Epithelial cell of proximal tubule (primary cell): ENCODE data around the gene TCEANC. TPM values are rescaled to one million over a fixed set of nuclear protein-coding genes. Genes with fewer than 3 reads are reported as not detected.
"Not testable (repeated sequence)": the region's sequence is repeated elsewhere in the genome, so short reads cannot be mapped to it uniquely, and the experiment has no call there.

Experiments
- DNase-seq: peaks from one replicate; pipeline ENCODE4 v3.0.0-alpha.2; 2011; ENCODE audit warnings: low read depth
- H3K4me3 ChIP-seq: 2 replicates; pipeline ENCODE4 v1.5.1; 2011; ENCODE audit warnings: low read depth, mild to moderate bottlenecking, low read length
- CTCF ChIP-seq: conservative IDR thresholded peaks from 2 replicates; pipeline ENCODE4 v1.5.1; 2012; ENCODE audit warnings: low read depth, mild to moderate bottlenecking, low read length
- total RNA-seq: library from RNA; depleted of rRNA; stranded (reverse); fragments of >200 nt; gene quantifications from 2 replicates; pipeline ENCODE4 v1.2.3, GENCODE V29; 2015

Gene TCEANC
- total RNA-seq, 1 donor from 2014 or later = 0.12 TPM

DNA sequence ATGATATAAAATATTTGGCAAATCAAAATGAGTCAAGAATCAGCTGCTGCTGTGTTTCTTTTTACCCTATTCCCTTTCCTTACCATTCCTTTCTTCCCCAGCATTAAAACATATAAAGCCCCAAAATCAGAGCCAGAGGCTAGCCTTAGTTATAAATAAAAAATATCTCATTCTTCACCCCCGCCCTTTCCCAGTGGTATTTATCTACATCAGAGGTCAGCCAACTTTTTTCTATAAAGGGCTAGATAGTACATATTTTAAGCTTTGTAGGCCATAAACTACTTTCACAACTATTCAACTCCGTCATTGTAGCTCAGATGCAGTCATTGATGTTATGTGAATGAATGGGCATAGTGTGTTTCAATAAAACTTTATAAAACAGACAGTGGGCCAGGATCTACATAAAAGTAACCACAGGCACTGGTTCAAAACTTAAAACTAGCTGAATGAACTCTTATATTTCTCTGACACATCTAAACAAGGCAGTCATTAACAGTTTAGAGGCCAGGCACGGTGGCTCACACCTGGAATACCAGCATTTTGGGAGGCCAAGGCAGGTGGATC is 30.5 kb upstream of the TCEANC start:
- TF ChIP-seq CTCF = no peak
- no peak for DNase-seq
- H3K4me3 ChIP-seq = no peak overlapping the region

DNA sequence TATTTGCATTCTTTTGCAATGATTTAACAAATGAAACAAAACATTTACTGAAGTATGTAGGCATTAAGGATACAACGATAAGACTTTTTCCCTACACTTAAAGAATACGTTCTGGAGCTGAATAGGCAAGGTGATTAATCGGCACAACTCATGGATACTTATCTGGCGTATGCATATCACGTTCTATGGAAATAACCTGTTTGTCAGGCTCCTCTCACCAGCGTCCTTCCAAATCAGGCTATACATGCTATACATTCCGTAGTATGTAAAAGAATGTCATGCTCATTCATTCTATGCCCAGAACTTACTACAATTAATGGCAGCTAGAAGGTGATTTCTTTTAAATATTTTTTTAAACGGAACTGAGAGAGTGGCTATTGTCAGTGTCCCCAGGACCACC is 25.6 kb upstream of the TCEANC start:
- H3K4me3 ChIP-seq = no peak overlapping the region
- no peak for TF ChIP-seq CTCF
- DNase-seq = no peak

- not testable (repeated sequence) for DNase-seq, H3K4me3 ChIP-seq
Observed at GRCh38 chrX:13637224-13637623, 15.7 kb upstream of the TCEANC start.

DNA sequence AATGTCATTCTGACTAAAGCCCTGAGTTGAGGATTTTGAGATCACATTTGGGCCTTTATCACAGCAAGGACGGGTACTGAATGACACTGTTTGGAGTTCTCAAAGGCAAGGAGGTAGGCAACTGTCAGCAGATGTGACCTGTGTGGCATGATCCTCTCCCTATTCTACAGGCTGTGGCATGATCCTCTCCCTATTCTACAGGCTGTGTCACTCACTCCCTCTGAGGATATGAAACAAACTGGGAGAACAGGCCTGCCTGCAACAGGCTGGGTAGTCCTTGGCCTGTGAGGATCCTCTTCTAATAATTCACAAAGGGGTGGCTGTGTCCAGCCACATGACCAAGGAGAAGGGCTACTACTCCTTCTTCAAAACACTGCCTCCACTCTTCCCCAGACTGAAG is 14.9 kb upstream of the TCEANC start:
- H3K4me3 ChIP-seq = no peak overlapping the region
- DNase-seq = no peak
- TF ChIP-seq CTCF = no peak

DNA sequence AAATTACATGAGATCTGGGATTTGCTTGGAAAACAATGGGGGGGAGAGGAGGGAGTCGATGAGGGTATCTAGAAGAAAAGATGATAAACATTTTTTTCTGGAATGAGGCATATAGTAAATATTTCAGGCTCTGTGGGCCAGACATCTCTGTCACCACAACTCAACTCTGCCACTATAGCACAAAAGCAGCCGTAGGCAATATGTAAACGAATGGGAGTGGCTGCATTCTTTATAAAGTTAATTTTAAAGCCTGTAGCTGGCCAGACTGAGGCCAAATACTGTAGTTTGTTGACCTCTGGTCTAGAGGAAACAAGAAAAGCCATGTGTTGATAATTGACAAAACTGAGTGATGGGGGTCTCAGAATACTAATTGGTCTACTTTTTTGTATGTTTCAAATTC is 14.1 kb upstream of the TCEANC start:
- H3K4me3 ChIP-seq = no peak overlapping the region
- no peak for TF ChIP-seq CTCF
- DNase-seq = no peak

GRCh38 chrX:13641684-13642083 is 11.3 kb upstream of the TCEANC start:
- DNase-seq, H3K4me3 ChIP-seq: not testable (repeated sequence)

GRCh38 chrX:13645464-13646153 is 7.3 kb upstream of the TCEANC start:
- DNase-seq = no peak
- no peak overlapping the region for H3K4me3 ChIP-seq
- TF ChIP-seq CTCF = no peak

- DNase-seq = no peak
- TF ChIP-seq CTCF = peak; percentile 76
- no peak overlapping the region for H3K4me3 ChIP-seq
Observed at GRCh38 chrX:13646154-13646549, 6.8 kb upstream of the TCEANC start.
